Amniotic epithelial cell (primary cell): ENCODE measurements around the gene ZNF584.

Source experiments
- DNase-seq: peaks from one replicate; pipeline ENCODE4 v3.0.0-alpha.2; 2010; ENCODE audit warnings: low read depth

ZNF584 gene

DNA sequence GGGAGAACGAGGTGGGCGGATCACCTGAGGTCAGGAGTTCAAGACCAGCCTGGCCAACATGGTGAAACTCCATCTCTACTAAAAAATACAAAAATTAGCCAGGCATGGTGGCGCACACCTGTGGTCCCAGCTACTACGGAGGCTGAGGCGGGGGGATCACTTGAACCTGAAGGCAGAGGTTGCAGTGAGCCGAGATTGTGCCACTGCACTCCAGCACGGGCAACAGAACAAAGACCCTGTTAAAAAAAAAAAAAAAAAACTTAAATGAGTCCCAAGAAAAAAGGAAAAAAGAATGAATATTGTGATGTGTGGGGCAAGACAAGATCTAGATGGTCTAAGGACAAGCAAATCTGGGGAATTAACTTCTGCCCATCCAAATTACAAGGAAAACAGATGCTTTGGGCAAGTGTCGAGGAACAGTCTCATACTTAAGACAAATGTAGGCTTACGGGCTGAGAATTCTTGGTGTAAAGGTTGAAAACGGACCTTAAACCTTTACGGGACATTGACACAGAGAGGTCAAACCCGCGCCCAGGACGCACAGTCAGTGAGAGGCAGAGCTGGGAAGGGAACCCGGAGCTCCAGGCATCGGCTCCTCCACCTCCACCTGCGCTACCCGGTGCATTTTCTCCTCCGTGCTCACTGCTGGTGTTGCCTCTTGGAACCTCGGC lies 57.8 kb downstream of the ZNF584 start:
- DNase-seq = no peak

DNA sequence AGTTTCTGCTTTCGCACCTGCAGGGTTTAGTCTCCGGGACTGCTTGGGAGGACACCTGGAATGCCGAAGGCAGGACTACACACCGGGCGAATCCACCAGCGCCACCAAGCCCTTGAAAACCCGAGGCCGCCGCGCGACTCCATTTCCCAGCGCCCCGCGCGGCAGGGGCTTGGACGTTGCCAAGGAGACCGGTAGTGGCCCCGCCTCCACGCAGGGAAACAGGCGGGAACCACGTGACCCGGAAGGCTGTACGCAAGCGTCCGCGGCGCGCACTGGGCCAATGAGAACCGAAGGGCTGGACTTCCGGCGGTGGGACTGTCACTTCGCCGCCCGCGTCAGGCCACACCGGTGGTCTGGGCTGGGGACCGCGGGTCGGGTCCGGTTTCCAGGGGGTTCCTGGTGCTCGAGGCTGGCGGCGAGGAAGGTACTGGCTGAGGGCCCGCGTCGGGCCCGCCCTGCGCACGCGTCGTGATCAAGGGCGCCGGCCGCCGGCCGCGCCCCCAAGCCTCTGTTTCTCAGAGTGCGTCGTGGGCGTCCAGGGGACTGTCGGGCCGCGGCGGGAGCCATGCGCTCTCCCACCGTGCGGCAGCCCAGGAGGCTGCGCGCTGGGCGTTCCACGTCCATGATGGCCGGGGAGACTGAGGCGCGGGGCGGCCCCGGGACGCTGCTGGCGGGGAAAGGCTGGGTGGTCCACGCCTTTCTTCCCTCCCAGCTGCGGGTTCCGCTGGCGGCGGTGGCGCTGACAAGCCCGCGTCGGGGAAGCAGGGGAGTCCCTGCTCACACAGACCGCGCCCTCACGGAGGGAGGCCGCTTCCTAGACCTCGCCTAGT lies 58.5 kb downstream of the ZNF584 start, which contains the start of gene ZNF324:
Gene ZNF324 (plus strand): TSS at position 321 of the 830 bp plus-strand sequence. CDS start 2,106 bp downstream, outside the sequence.
- DNase-seq = peak; percentile 88
